DOHH2 (cell line): ENCODE data around the gene ZNRF2.

Experiments used
- H3F3A ChIP-seq: fragments of 200-600 bp; sonication (generic), shearing (Covaris generic); 2 replicates; pipeline ENCODE4 v1.6.0; 2016; ENCODE audit warnings: antibody characterized with exemption, mild to moderate bottlenecking; ENCODE audit not compliant: control insufficient read depth, insufficient read depth
- H3K27ac ChIP-seq: fragments of 200-600 bp; sonication (generic); 2 replicates; pipeline ENCODE4 v1.5.1; 2014; ENCODE audit warnings: low read depth, mild to moderate bottlenecking, low read length, moderate library complexity
- H3K27me3 ChIP-seq: fragments of 200-600 bp; sonication (generic); 2 replicates; pipeline ENCODE4 v1.6.1; 2014; ENCODE audit warnings: mild to moderate bottlenecking, low read length, mixed read lengths; ENCODE audit not compliant: control insufficient read depth
- H3K36me3 ChIP-seq: fragments of 200-600 bp; sonication (generic); 2 replicates; pipeline ENCODE4 v1.6.1; 2014; ENCODE audit warnings: mild to moderate bottlenecking, low read length, moderate library complexity, mixed read lengths; ENCODE audit not compliant: control insufficient read depth
- H3K4me1 ChIP-seq: fragments of 200-600 bp; sonication (generic); 2 replicates; pipeline ENCODE4 v1.6.1; 2014; ENCODE audit warnings: mild to moderate bottlenecking, low read length, mixed read lengths; ENCODE audit not compliant: control insufficient read depth
- H3K4me2 ChIP-seq: fragments of 200-600 bp; sonication (generic); 2 replicates; pipeline ENCODE4 v1.6.0; 2014; ENCODE audit warnings: mild to moderate bottlenecking, low read length, moderate library complexity
- H3K4me3 ChIP-seq: fragments of 200-600 bp; sonication (generic); 2 replicates; pipeline ENCODE4 v1.5.1; 2014; ENCODE audit warnings: mild to moderate bottlenecking, low read length, mixed read lengths
- H3K79me2 ChIP-seq: fragments of 200-600 bp; sonication (generic); 2 replicates; pipeline ENCODE4 v1.6.1; 2014; ENCODE audit warnings: mild to moderate bottlenecking, low read length, mixed read lengths; ENCODE audit not compliant: control insufficient read depth
- H3K9me2 ChIP-seq: fragments of 200-600 bp; sonication (generic); replicated peaks from 2 replicates; pipeline ENCODE4 v1.6.1; 2014; ENCODE audit warnings: mild to moderate bottlenecking, low read length, mixed read lengths; ENCODE audit not compliant: control insufficient read depth
- H3K9me3 ChIP-seq: fragments of 200-600 bp; sonication (generic); 2 replicates; pipeline ENCODE4 v1.6.1; 2014; ENCODE audit warnings: antibody characterized with exemption, low read length, mixed read lengths; ENCODE audit not compliant: control insufficient read depth, insufficient read depth
- H4K20me1 ChIP-seq: fragments of 200-600 bp; sonication (generic); 2 replicates; pipeline ENCODE4 v1.6.0; 2014; ENCODE audit warnings: low read depth, mild to moderate bottlenecking, antibody characterized with exemption, low read length, moderate library complexity; ENCODE audit not compliant: control insufficient read depth, insufficient read depth
- EZH2phosphoT487 ChIP-seq: fragments of 200-600 bp; sonication (generic); IDR thresholded peaks from 2 replicates; pipeline ENCODE4 v1.6.1; 2017; ENCODE audit warnings: borderline replicate concordance, mild to moderate bottlenecking, antibody characterized with exemption, low read length, moderate library complexity, mixed read lengths
- TF ChIP-seq, protein P1 (sequence below): fragments of 200-600 bp; sonication (generic); IDR thresholded peaks from one replicate; pipeline ENCODE4 v1.5.1; 2014; ENCODE audit warnings: antibody characterized with exemption, mild to moderate bottlenecking, low read depth, low read length; ENCODE audit not compliant: poor library complexity, severe bottlenecking

The ZNRF2 gene

GRCh38 chr7:30308389-30308788 is 24.0 kb downstream of the ZNRF2 start:
- TF ChIP-seq, protein P1, sequence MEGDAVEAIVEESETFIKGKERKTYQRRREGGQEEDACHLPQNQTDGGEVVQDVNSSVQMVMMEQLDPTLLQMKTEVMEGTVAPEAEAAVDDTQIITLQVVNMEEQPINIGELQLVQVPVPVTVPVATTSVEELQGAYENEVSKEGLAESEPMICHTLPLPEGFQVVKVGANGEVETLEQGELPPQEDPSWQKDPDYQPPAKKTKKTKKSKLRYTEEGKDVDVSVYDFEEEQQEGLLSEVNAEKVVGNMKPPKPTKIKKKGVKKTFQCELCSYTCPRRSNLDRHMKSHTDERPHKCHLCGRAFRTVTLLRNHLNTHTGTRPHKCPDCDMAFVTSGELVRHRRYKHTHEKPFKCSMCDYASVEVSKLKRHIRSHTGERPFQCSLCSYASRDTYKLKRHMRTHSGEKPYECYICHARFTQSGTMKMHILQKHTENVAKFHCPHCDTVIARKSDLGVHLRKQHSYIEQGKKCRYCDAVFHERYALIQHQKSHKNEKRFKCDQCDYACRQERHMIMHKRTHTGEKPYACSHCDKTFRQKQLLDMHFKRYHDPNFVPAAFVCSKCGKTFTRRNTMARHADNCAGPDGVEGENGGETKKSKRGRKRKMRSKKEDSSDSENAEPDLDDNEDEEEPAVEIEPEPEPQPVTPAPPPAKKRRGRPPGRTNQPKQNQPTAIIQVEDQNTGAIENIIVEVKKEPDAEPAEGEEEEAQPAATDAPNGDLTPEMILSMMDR = no peak
- no peak for TF ChIP-seq EZH2phosphoT487
- Histone ChIP-seq H3F3A (0 out of 2 replicates have a peak, but pooled peaks cover 5% of the 10 kb centered on the region), H4K20me1 (peaks cover 24% of the 10 kb centered on the region), H3K27ac (no peak overlapping the region), H3K9me3 (no peaks in the 10 kb centered on the region; the same call in 1 of the 2 replicates), H3K4me1 (peaks cover 64% of the 10 kb centered on the region), H3K4me2 (peak overlapping the region; percentile 26; the same call in 1 of the 2 replicates), H3K79me2 (peaks cover 100% of the 10 kb centered on the region), H3K27me3 (no peaks in the 10 kb centered on the region), H3K36me3 (0 out of 2 replicates have a peak, but pooled peaks cover 3% of the 10 kb centered on the region), H3K4me3 (no peak overlapping the region), H3K9me2 (no peaks in the 10 kb centered on the region)

DNA sequence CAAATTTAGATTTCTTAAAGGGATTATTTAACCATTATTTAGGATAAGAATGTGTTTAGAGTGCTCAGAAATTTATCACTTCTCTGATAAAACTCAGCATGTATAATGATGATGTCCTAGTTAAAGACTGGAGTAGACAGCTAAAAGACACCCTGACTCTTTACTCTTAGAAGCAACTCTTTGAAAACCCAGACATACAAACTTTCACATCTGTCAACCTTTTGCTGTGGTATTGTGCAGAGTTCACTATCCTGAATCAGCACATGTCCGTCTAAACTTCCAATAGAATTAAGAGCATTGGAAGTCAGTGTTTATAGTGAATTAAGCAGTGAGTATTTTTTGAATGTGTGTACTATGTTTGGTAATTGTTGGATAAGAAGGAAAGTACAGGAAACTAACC is 24.9 kb downstream of the ZNRF2 start:
- no peaks in the 10 kb centered on the region; the same call in 1 of the 2 replicates for H3K9me3 ChIP-seq
- H3K27me3 ChIP-seq = no peaks in the 10 kb centered on the region
- H3K4me3 ChIP-seq = no peak overlapping the region
- TF ChIP-seq, protein P1 = no peak
- no peak for TF ChIP-seq EZH2phosphoT487
- peaks cover 14% of the 10 kb centered on the region for H4K20me1 ChIP-seq
- 0 out of 2 replicates have a peak, but pooled peaks cover 5% of the 10 kb centered on the region for H3F3A ChIP-seq
- 0 out of 2 replicates have a peak, but pooled peaks cover 3% of the 10 kb centered on the region for H3K36me3 ChIP-seq
- H3K9me2 ChIP-seq = no peaks in the 10 kb centered on the region
- peaks cover 58% of the 10 kb centered on the region for H3K4me1 ChIP-seq
- H3K4me2 ChIP-seq = peak overlapping the region; percentile 7; the same call in 1 of the 2 replicates
- no peak overlapping the region for H3K27ac ChIP-seq
- H3K79me2 ChIP-seq = peaks cover 100% of the 10 kb centered on the region

DNA sequence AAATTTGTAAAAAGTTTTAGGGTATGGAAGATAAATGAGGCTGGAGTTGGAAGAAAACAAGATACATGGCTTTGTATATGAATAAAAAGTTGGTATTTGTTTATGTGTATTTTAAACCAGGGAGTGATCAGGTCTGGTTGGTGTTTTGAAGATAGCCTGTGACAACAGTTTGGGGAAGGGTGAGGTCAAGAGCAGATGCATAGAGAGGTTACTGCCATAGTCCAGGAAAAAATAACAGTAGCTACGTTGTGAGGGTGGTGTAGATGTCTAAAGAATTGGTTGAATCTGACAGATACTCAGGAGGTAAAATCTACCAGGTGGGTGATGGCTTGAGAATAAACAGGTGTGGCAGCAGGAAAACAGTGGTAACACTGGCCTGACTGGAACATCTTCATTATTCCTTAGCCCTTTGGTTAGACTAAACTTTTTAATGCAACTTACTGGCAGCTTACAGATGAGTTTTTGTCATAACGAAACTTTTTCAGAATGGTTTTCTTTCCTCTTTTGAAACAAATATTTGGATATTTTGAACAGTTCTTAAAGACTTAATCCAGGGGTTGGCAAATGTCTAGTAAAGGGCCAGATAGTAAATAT is 25.5 kb downstream of the ZNRF2 start:
- TF ChIP-seq, protein P1 = no peak
- TF ChIP-seq EZH2phosphoT487 = no peak
- Histone ChIP-seq H3K36me3 (0 out of 2 replicates have a peak, but pooled peaks cover 3% of the 10 kb centered on the region), H4K20me1 (peaks cover 12% of the 10 kb centered on the region), H3F3A (0 out of 2 replicates have a peak, but pooled peaks cover 5% of the 10 kb centered on the region), H3K4me1 (peaks cover 52% of the 10 kb centered on the region), H3K9me2 (no peaks in the 10 kb centered on the region), H3K27me3 (no peaks in the 10 kb centered on the region), H3K79me2 (peaks cover 98% of the 10 kb centered on the region), H3K4me2 (no peak overlapping the region), H3K9me3 (no peaks in the 10 kb centered on the region; the same call in 1 of the 2 replicates), H3K27ac (no peak overlapping the region), H3K4me3 (no peak overlapping the region)
